Amygdala (tissue), 56 donors: ENCODE data around the gene SPATA12.

Experiments used
- DNase-seq, 56 donors: peaks; one replicate each; lab custom pipeline; 2025; lab: John Stamatoyannopoulos, UW

SPATA12 gene

GRCh38 chr3:57109437-57110199 is 49.2 kb downstream of the SPATA12 start:
- DNase-seq: no peak

- DNase-seq: no peak
These were observed 49.8 kb downstream of the SPATA12 start for GRCh38 chr3:57110214-57110613.

GRCh38 chr3:57110798-57111197 is 50.3 kb downstream of the SPATA12 start:
- no peak for DNase-seq

GRCh38 chr3:57112206-57112605 is 51.7 kb downstream of the SPATA12 start:
- no peak for DNase-seq

- no peak for DNase-seq
These were observed 56.0 kb downstream of the SPATA12 start for GRCh38 chr3:57116501-57116900.

GRCh38 chr3:57118254-57118653 is 57.8 kb downstream of the SPATA12 start:
- DNase-seq: no peak

- no peak for DNase-seq
These were observed 59.6 kb downstream of the SPATA12 start for GRCh38 chr3:57120040-57120439.

- DNase-seq: no peak
These were observed 60.1 kb downstream of the SPATA12 start for GRCh38 chr3:57120451-57121174.
